ENCODE results near the gene PRLR.

GRCh38 chr5:35004200-35004599 is 226.1 kb downstream of the PRLR start:
- TF ChIP-seq TCF12 (IDR thresholded peaks at IDR 0.05; ENCODE audit: low read depth, low read length) (no peak), USF2 (IDR thresholded peaks at IDR 0.05; ENCODE audit: low read length) (no peak), NANOG (IDR thresholded peaks at IDR 0.05; ENCODE audit: insufficient read depth, low read depth, low read length, poor library complexity, severe bottlenecking) (no peak), SRF (IDR thresholded peaks at IDR 0.05; ENCODE audit: low read depth, low read length) (no peak), RXRA (IDR thresholded peaks at IDR 0.05; ENCODE audit: insufficient read depth, low read depth, low read length) (no peak), CTCF (IDR thresholded peaks at IDR 0.05; ENCODE audit: control extremely low read depth in 1 of 3, insufficient read depth in 1 of 3, low read depth in 1 of 3, low read length in 3 of 3) (no peak), EGR1 (IDR thresholded peaks at IDR 0.05; ENCODE audit: borderline replicate concordance, low read depth, low read length) (no peak), PHF8 (conservative IDR thresholded peaks at IDR 0.05; ENCODE audit: low read depth, low read length) (no peak), POLR2A (IDR thresholded peaks at IDR 0.05; ENCODE audit: control extremely low read depth in 1 of 2, low read depth in 2 of 2, low read length in 2 of 2) (no peak), KDM1A (IDR thresholded peaks at IDR 0.05; ENCODE audit: borderline replicate concordance, low read length) (no peak), RBBP5 (IDR thresholded peaks at IDR 0.05; ENCODE audit: borderline replicate concordance, low read depth, low read length) (no peak)
